Putamen (tissue), 1 donor: Measurements from ENCODE around the gene SPARC.

ENCODE experiments used
- DNase-seq: peaks from one replicate; pipeline ENCODE4 v3.0.0-alpha.2; 2016; ENCODE audit warnings: low spot score

The SPARC gene

GRCh38 chr5:151620461-151620840 lies 66.3 kb downstream of the SPARC start:
- DNase-seq: no peak

- no peak for DNase-seq
Observed at GRCh38 chr5:151619812-151620460, 66.8 kb downstream of the SPARC start.

GRCh38 chr5:151618907-151619306 lies 67.8 kb downstream of the SPARC start:
- DNase-seq: no peak

GRCh38 chr5:151617841-151618710 lies 68.6 kb downstream of the SPARC start:
- DNase-seq: no peak

GRCh38 chr5:151617383-151617840 lies 69.3 kb downstream of the SPARC start:
- peak; percentile 70 for DNase-seq

- DNase-seq: no peak
Observed at GRCh38 chr5:151615431-151615830, 71.3 kb downstream of the SPARC start.

GRCh38 chr5:151614565-151614964 lies 72.2 kb downstream of the SPARC start:
- DNase-seq: no peak

GRCh38 chr5:151612689-151613427 lies 73.9 kb downstream of the SPARC start:
- peak; percentile 82 for DNase-seq

GRCh38 chr5:151611127-151611775 lies 75.5 kb downstream of the SPARC start:
- no peak for DNase-seq
